ENCODE results near the gene AKIRIN2.

The AKIRIN2 gene

DNA sequence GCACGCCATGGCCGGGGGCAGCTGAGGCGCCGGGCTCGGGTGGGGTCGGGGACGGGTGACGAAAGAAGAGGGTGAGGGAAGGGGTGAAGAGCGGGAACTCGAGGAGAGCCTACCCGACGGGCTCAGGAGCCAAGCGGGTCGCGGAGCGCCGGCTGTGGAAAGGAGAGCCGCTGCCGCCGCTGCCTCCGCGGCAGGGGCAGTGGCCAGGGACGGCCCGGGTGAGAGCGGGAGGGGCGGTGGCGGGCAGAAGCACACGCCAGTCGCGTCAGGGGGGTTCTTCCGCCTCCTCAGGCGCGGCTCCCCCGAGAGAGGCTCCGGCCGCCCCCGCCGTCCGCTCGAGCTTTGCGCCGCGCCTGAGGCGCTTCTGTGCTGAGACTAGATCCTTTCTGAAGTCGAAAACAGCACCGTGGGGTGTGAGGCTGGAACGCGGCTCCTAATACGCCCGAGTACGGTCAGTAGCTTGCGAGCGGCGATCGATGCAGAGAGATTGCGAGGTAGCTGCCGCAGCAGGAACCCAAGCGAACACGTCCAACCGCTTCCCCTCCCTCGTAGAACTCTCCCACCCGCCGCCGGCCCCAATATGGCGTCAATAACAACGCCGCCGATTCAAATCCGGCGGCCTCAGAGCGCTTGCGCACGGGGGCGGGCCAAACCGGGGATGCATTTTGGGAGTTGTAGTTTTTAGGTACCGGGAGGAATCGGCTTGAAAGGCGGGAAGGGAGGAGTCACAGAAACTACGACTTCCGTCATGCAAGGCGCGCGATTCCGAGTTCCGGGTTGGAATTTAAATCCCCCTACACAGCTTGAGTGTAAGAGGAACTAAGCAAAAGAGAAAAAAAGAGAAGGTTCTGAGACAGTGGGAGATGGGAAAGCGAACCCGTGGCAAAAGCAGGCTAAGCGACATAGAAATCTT, at the start of gene AKIRIN2:
TSS of gene AKIRIN2 (minus strand) at position 558 of the 913 bp plus-strand sequence. CDS start at position 9, 549 bp downstream.
- peak; percentile 93 to 97 for DNase-seq

DNA sequence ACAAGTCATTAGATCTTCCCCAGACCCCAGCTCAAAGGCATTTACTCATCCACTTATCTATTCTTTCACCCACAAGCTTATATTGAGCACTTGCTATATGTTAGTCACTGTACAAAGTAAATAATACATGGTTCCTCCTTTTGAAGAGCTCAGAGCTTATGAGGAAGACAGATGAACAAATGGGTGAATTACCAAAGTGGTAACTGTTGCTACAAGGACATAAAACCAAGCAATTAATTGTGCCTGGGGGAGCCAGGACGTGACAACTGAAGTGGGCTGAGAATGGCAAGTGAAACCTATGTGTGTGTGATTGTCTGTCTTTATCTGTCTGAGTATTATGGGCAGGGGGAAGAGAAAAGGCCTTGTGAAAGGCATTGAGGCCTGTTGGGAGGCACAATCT, 45.6 kb upstream of the AKIRIN2 start:
- DNase-seq = no peak

DNA sequence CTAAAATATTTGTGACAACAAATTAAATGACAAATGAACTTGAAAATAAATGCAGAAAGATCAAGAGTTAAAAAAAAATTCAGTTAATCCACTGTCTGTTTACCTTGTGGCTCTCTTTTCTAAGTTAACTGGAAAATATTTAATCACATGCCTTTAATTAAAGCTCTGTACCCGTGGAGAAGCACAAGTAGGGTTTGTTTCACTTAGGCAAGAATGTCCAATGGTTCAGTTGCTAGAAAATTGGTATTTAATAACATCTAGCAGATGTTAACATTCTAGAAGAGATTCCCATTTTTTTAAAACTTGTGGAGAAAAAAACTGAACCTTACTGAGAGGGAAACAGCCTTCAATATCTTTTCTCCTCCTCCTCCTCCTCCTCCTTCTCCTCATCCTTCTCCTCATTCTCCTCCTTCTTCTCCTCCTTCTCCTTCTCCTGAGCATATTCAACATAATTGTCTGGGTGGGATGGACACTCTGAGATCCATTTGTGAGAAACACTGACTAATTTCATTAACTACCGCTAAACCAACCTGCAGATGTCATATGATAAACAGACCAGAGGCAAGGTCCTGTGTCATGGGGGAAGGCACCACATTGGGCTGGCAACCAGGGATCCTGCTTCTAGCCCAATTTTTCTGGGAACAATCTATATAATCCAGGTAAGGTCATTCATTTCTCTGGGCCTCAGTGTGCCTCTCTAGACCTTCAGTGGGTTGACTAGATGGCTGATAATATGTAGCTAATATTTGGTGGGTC, 44.1 kb upstream of the AKIRIN2 start:
- no peak for DNase-seq

DNA sequence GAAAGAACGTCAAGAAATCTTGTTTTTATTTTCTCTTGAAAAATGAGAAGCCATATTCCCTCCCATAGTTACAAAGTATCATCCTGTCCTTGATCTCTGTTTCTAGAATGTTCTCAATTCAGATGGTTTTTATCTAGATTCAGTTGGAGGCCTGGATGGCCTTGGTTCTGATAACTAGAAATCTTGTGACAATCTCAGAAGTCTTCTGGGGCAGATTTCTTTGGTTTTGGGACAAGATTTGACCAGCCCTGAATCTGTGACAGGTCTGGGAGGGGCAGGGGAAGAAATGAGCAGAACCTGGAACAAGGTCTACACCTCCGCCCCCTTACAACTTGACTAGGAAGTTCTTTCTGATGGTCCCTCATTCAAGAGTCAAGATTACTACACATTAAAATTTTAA, 41.4 kb upstream of the AKIRIN2 start:
- DNase-seq = no peak

DNA sequence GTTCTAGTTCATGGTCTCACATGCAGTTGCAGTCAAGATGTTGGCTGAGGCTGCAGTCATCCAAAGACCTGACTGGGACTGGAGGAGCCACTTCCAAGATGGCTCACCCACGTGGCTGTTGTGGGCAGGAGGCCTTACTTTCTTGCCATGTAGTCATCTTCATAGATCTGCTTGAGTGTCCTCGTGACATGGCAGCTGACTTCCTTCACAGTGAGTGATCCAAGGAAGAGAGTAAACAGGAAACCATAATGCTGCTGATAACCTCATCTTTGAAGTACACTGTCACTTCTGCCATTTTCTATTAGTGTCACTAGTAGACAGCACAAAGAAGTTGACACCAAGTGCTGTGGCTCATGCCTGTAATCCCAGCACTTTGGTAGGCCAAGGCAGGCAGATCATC, 40.1 kb upstream of the AKIRIN2 start:
- DNase-seq = peak in 1 of 2 experiments; percentile 14

DNA sequence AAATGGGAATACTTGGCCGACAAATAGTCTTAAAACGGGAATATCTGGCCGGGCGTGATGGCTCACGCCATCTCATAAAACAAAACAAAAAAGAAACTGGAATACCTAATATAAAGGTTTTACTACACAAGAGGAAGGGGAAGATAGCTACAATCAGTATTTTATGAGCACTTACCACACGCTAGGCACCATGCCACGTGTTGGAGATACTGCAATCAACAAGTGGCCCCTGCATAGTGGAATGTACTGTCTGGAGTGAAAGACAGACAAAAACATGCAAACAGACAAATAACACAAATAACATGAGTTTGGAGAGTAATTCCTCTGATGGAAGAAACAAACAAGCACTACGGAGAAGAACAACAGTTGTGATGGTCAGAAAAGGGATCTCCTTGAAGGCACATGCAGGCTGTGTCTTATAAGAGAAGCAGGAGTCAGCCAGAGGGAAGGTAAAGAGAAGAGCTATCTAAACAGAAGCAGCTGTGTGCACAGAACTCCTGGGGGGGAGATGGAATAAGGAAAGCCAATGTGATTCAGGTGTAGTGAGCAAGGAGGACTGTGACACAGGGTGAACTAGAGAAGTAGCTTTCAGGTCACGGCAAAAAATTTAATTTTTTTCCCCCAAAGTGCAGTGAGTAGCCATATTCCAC, 39.1 kb upstream of the AKIRIN2 start:
- DNase-seq = no peak

DNA sequence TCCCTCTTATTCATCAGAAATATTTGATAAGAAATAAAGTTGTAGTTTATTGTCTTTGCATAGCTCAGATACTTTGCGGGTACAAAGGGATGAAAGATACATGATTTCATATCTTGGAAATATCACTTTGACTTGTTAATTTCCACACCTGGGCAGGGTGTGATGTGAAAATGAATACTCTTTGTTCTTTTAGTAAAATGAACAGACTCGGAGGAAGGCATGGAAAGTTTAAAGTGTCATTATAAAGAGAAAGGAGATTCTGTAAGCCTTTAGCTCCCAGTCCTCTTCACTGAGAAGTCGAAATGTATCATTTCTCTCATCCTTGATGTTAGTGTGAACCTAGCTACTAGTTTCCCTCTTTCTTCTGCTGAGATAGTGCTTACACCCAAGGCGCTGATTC, 36.7 kb upstream of the AKIRIN2 start:
- DNase-seq = no peak

DNA sequence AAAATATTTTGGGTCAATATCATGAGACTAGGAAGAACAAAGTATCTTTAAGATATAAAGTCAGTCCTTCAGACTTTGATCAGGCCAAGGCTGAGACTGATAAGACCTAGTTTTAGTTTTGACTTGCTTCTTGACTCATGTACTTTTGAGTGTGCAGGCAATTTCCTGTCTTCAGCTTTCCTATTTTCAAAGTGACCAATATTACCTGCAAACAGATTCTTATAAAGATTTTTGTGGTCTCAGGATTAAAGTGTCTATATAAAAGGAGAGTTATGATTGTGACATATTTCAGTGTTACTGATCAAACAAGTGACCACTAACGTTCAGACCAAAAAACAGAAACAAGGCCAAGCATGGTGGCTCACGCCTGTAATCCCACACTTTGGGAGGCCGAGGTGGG, 36.0 kb upstream of the AKIRIN2 start:
- DNase-seq = no peak

DNA sequence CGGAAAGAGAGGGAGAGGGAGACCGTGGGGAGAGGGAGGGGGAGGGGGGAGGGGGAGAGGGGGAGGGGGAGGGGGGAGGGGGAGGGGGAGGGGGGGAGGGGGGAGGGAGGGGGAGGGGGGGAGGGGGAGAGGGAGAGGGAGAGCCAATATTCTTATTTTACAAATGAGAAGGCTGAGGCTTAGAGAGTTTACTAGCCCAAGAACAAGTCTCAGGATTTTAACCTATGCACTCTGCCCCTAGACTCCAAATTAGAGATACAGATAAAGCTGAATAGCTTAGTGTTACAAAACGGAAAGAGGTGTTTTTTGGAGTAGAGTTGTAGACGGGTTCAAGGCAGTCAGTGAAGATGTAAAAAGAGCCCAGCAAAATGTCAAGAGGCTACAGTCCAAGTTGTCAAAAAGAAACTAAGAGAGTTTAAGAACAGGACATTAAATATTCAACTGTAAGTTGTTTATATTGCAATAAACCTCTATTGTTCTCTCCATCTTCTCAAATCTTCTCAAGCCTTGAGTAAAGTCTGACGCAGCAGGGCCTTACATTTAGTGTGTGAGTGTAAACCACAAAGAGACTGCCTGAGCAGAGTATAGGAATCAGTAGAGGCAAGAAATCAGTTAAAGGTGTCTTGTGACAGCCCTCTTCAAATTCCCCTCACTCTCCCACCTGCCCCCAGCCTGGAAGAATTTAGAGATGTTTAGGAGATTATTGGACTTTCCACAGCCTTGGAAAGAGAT, 34.9 kb upstream of the AKIRIN2 start:
- DNase-seq = no peak

DNA sequence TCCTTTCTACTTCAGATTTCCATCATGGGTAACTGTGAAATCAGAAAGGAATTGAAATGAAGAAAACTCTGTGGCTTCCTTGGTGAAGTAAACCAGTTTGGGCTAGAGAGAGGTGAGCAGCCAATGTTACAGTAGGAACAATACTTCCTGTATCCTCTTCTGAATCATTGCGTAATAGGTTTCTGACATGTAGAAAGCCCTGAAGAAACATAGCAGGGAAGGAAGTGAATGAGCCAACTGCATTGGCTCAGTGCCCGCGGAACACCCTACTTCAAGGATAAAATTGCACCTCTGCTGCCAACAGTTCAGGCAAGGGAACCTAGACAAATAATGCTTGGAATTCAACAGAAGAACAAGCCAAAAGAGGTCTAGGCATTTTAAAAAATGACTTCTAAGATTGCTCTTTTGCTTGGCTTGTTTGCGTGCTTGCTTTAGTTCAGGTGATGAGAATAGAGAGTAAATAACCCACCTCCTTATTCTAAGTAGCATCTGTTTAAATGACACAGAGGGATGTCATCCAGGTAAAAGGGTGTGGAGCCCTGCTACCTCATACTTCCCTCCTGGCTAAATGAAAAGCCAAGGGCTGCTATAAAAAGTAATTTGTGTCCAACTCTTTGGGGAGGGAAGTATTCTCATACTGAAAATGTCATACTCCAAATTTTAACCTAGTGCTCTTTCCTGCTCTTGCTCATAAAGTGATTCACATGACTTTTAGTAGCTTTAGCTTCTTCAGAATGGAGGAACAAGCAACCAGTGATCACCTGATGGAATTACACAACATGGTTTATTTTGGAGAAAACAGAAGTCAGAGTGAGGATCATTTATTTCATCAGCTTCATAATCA, 30.0 kb upstream of the AKIRIN2 start:
- no peak for DNase-seq

DNA sequence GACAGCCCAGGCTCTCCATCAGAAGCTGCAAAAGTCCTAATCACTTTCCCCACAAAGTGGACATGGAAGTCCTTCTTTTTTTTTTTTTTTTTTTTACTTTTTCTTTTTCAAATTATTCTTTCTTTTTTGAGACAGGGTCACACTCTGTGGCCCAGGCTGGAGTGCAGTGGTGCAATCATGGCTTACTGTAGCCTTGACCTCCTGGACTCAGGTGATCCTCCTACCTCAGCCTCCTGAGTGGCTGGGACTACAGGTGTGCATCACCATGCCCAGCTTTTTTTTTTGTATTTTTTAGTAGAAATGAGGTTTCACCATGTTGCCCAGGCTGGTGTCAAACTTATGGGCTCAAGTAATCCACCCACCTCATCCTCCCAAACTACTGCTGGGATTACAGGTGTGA, 29.0 kb upstream of the AKIRIN2 start:
- no peak for DNase-seq

DNA sequence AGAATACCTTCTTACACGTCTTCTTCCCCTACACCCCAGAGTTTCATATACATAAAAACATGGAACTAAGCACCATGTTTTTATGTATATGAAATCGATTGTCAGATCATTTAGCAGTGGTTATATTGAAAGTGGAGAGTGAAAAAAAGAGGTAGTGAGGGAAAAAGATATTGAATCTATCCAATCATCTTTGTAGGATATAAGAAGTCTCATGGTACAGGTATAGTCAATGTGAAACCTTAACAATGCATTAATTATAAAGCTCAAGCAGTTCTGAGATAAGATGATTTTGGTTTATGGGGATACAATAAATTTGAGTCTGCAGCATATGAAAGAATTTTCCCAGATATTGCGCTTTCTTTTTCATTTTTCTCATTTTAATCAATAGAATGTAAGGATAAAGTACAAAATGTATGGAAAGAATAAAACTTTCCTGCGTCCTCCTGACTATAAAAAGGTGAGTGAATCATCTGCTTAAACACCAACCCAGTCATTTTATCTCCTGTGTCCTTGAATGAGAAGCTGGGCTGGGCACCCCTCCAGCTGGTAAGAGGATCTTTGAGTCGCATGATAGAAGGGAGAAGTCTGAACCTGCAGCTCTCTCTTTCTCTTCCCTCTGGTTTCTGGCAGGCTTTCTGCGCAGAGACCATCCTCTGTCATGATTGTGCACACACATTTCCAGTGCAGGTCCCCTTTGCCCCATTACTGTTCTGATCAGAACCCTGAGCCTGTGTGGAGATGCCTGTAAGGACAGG, 28.1 kb upstream of the AKIRIN2 start:
- no peak for DNase-seq

DNA sequence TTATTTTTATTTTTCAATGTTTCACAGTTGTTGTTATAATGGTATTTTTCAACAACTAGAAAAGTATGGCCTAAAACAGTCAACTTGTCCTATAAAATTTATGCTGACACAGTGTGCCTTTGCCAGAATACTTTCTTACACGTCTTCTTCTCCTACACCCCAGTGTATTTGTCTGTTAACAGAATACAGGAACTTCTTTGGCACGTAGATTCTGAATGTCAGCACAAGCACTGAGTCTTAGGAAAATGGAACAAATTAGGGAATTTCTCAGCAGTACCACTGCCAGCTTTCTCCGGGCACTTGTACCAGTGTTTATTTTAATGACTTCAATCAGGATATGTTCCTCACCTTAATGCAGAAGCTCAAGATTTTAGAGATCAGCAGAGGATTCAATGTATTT, 26.7 kb upstream of the AKIRIN2 start:
- no peak for DNase-seq

DNA sequence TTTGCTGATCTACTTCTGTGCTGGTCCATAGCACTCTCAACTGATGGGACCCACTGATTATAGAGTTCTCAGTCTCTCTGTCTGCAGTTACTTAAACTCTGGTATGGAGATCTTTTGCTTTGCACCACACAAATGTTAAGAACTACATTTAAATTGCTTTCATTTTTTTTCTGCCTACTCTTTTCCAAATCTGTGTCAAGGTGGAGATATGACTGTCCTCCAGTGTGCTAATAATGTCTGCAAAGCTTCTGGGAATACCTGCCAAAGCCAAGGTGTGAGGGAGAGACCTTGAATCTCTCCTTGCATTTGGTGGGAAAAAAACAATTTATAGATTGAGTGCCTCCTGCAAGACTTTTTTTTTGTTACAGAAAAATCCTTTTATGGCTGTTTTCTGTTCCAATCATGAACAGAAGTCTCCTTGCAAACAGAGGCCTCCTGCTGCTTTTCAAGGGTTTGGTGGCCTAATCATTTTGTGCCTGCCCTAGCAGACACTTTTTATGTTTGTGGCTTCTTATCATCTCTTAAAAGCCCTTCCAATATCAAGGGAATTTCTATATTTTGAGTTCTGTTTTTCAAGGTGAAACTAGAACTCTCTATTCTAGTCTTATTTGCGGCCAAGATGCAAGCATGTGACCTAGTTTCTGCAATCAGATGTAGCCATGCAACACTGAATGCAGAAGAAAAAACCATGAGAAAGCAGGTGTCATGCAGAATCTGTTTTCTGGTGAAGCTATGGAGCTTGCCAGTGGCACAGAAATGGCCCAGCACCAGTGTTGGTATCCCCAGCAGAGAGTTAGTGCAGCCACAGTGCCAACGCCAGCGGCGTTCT, 23.2 kb upstream of the AKIRIN2 start:
- DNase-seq = no peak

DNA sequence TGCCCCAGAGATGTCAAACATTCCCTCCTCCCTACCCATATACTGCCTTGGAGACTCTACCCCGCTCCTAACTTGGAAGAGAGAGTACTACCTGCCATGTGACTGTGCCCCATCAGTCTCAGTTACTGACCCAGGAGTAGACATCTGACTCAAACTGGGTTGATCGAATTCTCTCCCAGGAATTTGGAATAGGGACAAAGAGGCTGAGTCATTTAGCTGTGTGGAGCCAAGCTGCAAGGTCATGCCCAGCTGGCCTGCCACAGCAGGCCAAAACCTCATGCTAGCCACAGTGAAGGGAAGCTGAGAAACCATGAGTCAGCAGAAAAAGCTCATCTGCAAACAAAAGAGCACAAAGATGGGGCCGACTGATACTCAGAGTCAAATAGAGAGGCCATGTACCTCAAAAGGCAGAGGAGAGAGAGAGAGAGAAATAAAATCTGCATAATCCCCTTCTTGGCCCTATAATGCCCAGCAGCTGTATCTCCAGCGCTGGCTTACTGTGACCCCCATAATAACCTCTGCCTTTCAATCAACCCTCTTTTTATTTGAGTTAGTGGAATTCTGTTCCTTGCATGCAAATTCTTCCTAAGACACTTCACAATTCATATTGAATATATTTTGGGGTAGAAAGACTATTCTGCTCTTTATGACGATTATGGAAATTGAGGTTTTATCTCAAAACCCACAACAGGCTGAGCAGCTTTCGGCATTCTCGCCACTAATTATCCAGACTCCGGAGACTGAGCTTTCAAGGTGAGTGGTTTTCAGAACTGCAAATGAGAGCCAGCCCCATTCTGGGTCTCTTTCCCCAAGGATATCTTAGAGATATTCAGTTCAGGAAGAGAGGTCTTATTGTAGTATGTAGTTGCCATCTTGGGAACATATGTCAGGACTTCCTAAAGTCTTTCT, 21.4 kb upstream of the AKIRIN2 start:
- DNase-seq = no peak

DNA sequence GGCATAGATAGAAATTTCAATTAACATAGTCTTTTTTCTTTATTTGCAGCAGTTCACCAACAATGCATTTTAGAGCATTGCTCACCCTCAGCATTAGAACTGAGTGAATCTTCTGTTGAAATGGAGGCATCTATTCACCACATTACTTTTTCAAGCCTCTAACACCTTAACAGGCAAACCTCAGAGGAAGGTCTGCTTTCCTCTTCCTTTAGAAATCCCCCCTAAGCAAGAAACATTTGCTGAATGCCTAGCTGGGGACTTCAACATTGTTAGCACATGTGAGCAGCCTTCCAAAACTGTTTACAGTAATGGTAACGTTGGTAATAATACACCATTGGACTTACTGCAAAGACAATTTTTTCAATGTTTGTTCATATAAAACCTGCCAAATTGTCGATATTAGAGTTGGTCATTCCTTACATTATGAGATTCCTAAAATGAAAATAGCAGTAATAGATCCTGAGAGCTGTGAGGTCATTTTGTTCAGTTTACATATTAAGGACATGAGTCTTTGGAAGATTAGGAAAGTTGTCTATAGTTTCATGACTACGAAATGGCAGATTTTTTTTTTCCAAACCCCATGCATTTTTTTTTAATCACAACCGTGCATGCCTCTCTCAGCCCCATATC, 20.6 kb upstream of the AKIRIN2 start:
- DNase-seq = no peak

DNA sequence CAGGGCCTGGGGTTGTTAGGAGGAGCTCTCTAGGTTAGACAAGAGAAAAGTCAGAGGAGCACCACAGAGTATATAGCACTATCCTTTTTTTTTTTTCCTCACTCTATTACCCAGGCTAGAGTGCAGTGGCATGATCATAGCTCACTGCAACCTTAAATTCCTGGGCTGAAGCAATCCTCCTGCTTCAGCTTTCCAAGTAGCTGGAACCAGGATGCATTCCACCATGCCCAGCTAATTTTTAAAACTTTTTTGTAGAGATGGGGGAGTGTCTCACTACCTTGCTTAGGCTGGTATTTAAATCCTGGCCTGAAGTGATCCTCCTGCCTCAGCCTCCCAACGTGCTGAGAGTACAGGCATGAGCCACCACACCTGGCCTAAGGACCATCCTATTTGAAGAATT, 19.3 kb upstream of the AKIRIN2 start:
- DNase-seq = no peak

DNA sequence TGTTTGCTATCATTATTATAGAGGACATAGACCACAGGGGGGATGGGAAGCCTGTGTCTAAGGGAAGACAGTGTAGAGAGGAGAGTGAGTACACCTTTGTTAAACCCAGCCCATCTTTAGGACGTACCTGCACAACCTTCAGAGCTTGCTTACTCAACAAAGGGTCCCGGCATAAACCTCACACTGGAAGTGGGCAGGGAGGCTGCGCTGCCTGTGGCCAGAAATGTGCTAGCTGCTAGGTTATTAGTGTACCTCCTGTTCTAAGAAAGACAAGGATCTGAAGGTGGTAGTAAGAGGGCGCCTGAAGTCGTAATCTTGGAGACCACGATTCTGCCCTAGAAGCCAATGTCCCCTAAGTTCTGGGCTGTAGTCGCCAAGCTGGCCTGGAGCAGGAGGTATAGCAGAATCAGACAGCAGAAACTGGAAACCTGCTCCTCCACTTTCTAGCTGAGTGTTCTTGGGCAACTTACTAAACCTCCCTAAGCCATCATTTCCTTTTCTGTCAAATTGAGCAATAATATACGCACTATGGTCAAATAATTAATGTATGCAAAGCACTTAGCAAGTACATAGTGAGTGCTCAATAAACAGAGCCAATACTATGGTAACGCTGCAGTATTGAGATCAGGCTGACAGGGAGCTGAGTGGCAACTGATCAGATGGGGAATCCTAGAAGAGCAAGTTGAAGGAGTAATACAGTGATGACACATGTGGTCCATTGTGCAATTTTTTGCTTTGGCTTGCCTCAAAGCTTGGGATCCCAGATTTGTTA, 16.8 kb upstream of the AKIRIN2 start:
- no peak for DNase-seq
